Stimulated activated CD8-positive, alpha-beta memory T cell treated with anti-CD3 and anti-CD28 coated beads, Interleukin-7, amount 100 ng/mL, for 48 hours (primary cell): ENCODE measurements around the gene EYA4.

Source experiments
- DNase-seq, 2 donors: peaks; one replicate each; pipeline ENCODE4 v3.0.0-alpha.2; 2020; ENCODE audit warnings: low read depth in 1 of 2; ENCODE audit errors: extremely low read depth in 1 of 2

EYA4 gene

DNA sequence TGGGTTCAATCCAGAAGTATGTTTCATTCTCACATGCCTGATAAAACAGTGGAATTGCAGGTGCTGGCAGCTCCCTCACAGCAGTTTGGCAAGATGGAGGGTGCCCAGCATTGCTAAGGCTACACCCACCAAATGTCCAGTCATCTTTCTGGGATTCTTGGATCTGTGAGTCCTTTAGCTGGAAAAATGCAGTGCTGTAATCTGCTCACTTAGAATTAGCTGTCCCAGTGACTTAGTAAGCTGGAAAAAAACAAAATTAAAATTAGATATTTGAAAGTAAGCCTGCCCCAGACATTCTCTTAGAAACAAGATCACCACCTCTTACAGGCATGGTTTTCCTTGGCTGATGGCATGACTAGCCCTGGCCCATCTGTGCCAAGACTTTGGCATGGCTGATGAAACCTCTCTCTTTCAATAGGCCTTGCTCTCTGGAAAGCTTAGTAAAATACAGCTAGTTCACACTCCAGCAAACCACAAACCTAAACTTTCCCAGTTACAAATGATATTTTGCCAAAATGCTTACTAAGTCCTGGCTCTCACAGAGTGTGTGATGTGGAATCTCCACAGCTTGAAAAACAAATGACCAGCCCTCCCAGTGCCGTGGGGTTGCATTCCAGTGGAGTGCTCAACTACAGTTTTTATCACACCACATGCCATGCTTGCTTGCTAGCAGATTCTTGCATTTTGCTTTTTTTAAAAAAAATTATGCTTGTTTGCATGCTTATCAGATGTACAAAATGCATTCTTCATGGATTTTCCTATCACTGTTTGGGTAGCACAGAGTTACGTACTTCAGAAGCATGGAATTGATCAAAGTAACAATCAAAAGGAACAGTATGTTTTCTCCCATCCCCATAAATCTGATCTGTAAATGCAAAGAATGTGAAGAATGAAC, 261.5 kb downstream of the EYA4 start:
- DNase-seq, result no peak

DNA sequence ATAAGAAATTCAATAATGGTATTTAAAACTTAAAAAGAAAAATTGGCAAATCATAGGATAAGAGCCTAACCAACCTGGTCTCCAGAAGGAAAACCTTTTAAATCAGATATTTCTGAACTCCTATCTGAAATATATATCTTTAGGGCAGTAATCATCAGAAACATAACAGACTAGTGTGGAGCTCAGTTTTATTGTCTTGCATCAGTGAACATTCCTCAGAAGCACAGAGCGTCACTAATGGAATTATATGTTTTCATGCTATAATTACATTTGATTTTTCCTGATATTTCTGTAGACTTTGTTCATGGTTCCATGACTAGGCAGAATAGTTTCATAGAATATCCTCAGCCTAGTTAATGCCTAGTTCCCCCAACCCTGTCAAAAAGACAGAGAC, 262.2 kb downstream of the EYA4 start:
- no peak for DNase-seq

DNA sequence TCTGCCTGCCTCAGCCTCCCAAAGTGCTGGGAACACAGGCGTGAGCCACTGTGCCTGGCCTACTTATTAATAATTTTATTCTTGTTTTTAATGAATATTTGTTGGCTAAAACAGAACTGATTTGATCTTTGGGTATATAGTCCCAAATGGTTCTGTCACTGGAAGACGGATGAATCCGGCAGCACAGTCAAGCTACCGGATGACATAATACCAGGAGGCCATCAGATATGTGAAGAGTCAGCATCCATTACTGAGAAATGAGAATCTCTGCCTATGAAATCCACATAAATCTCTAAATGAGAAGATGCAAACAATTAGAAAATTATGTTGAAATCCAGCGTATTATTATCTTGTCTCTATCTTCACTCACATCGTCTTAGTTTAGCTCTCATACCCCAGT, 263.0 kb downstream of the EYA4 start:
- no peak for DNase-seq

DNA sequence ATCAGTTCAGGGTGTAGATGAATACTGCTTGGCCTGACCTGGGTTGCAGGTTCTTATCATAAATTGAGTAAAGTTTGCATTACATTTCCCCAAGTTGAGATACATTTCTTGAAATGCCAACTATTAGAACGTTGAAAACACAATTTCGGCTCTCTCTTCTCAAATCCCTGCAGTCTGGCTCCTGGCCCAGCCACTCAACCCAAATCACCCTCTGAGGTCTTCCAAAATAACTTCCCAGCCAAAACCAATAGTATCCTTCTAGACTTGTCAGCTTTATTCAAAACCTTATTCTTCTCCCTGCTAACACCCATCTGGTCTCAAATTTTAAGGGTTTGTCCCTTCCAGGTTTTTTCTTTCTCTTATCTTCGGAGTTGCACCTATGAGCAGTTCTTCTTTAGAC, 263.6 kb downstream of the EYA4 start:
- DNase-seq, result no peak

DNA sequence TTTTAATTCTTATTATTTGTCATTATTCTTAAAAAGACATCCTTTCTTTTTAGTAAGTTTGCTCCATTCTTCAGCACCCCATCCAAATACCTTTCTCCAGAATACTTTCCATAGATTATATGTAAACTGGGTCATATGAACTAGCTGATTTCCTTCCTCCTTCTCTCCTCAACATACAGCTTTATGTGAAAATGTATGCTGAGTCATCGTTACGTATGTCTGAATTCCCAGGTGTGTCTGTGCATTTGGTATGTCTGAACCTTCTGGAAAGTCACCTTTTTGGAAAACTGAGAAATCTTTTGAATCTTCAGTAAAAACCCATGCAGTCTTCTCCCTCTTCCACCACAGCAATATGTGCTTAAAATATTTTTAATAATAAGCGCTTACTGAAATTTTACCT, 264.5 kb downstream of the EYA4 start:
- no peak for DNase-seq

DNA sequence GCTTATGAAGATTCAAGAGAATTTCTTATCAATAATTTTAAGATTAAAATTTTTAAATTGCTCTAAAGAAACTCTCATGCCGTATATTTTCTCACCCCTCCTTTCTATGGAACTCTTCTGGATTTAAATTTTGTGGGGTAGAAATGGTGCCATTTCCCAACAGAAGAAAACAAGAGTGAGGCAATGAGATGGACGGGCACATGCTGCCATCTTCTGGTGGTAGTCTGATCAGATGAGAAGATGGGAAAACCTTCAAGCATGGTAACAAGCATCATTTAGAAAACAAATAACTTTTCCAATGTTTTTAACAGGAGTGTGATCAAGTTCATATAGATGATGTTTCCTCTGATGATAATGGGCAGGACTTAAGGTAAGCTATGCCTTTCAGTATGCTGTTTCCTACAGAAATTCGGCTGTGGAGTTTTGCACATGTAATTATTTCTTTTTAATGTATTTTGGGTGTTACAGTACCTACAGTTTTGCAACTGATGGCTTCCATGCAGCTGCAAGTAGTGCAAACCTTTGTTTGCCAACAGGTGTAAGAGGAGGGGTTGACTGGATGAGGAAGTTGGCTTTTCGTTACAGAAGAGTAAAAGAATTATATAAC, 271.4 kb downstream of the EYA4 start:
- DNase-seq, result no peak

DNA sequence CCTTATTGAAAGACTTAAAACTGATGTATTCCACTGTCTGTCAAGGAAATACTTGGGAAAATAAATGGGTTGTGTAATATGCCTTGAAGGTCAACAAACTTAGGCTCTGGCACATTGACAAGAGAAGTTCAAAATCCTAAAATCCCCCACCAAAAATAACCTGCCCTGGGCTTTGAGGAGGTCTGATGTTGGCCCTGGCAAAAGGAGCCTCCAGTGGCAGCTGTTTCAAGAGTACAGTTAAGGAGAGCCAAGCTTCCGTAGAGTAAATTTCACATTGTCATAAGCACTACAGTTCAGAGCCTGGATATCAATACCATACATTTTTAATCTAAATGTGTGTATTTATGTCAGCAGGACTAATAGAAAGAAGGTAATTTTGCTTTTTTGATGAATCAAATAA, 282.7 kb downstream of the EYA4 start:
- no peak for DNase-seq

DNA sequence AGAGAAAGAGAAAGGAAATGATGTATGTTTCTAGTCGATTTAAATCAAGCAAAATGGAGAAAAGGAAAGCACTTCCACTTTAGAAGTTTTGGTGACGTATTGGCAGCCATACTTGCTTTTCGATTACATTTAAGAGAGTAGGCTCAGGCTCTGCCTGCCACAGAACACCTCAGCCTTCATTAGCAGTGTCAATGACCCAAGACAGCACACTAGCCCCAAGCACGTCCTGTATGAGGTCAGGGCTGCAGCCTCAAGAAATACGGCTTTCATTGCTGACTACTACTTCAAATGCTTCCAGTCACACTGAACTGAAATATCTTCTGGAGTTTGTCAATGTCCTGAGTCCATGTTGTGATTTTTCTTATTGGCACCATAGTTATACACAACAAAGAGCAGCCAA, 285.3 kb downstream of the EYA4 start:
- no peak for DNase-seq

DNA sequence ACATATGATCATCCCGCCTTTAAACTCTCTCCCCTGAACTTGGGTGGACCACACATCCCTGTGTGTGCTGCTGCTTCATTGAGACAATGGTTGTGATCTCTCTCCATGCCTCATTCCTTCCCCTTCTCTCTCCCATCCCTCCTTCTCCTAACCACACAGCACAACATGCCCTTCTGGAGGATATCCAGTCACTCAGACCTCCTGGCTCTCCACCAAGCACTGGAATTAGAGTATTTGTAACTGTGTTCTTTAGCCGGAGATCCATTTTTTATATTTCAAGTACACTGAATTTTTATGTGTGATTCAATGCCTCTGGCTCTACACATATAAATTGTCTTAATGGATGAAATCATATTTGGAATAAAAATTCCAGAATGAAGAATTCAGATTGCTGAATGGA, 287.4 kb downstream of the EYA4 start:
- DNase-seq, result no peak

DNA sequence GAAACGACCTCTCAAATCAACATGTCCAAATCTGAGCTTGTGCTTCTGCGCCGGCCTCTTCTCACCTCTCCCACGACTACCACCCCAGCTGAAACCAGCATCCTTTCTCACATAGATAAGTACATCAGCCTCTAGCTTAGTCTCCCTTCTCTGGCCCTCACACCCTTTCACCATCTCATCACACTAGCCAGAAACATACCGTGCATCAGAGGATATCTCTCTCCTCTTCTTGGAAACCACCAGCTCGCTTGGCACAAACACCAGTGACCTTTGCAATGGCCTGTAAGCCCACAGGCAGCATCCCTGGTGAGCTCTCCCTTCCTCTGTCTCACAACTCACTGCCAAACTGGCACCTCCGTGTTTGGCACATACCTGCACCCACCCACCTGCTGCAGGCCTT, 291.8 kb downstream of the EYA4 start:
- DNase-seq, result no peak

DNA sequence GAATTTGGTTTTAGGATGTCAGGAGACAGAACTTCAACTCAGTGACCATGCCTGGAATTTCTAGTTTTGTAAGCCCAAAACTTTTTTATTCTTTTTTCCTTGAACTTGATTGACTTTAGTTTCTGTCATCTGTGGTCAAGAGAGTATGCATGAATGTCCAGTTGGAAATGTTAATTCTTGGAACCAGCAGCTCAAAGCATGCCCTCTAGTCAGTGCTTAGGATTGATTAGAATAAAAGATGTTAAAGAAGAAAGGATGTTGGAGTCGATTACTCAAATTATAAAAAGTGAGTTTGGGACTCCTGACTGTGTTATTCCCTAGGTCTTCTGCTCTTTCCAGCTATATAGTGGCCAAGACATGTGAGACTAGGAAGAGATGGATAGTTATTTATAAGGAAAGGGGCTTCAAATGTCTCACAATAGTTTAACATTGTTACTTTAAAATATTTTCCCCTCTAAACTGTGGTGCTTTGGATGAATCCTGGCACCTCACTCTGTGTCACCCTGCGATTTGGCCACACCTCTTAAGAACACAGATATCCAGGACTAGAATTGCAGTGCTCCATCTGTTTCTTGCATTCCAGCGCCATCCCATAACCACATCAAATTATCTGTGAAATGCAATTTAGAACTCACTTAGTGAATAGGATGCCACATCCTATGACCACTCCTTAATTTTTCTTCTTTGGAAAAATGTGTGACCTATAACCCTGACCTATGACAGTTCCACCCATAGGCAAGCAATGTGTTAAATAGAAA, 298.5 kb downstream of the EYA4 start:
- DNase-seq, result no peak

DNA sequence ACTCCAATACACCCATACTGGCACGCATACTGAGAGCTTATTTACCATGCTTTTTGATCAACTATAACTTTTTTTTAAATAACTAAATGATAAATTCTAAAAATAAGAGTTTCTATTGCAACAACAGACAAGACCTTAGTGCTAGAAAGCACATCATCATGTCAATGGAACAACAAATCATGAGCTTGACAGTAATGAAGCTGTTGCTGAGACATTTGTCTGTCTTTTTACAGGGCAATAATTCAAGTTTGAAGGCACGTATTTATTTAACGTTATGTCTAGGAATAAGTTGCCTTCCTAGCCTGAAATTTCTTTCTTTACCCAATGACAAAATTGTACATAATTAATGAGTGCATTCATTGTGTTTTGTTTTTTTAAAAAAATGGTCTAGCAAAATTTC, 299.2 kb downstream of the EYA4 start:
- DNase-seq, result no peak

DNA sequence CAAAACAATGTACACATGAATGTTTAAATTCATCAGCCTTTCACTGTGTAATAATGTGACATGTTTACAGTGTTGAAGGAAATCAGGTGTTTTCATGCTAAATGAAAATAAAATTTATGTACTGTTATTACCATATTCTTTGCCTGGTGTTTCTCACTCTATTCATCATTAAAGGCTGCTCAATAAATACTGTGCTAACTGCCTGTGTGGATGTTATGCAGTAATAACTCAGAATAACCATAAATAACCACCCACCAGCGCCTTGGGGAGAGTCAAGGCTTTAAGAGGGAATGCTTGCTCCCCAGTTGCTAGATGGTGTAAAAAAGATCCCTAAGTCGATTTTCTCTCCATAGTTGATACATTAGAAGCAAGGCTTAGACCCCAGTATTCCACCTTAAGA, 299.9 kb downstream of the EYA4 start:
- no peak for DNase-seq

DNA sequence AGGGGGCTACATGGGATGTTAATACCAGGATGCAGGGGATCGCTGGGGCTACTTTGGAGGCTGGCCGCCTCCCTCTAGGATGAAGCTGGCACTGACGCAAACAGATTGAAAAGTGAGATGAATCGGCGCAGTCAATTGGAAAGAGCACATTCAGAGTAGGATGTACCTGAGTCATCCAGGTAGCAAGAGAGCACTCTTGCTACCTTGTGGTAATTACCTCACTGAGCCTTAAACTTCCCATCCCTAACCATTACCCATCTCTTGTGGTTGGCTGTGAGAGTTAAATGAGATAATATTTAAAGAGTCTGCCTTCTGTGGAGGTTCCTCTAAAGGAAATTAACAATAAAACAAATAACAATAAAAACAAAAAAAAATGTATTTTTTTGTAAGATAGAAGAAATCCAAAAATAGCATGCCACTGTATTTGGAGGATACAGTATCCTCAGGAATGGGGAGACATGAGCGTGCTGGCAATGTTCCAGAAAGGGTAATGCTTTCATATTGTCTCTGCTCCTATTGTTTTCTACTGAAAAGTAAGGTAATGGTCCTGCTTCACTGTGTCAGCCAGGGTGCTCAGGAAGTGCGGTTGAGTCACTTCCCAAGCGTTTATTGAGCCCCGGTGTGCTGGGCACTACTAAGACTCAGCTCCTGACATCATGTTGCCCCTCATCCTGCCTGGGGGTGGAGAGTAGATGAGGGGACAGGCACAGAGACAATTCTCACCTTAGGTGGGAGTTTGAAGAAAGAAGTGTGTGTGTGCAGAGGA, 301.1 kb downstream of the EYA4 start:
- no peak for DNase-seq

DNA sequence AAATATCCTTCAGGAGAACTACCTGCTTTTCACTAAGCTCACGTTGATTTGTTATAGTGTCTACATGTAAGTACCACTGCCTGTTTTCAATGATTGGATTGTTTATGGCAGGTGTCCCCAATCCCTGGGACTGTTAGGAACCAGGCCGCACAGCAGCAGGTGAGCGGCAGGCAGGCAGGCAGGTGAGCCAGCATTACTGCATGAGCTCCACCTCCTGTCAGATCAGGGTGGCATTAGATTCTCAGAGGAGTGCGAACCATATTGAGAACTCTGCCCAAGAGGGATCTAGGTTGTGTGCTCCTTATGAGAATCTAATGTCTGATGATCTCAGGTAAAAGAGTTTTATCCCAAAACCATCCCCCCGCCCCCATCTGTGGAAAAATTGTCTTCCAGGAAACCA, 303.3 kb downstream of the EYA4 start:
- no peak for DNase-seq

DNA sequence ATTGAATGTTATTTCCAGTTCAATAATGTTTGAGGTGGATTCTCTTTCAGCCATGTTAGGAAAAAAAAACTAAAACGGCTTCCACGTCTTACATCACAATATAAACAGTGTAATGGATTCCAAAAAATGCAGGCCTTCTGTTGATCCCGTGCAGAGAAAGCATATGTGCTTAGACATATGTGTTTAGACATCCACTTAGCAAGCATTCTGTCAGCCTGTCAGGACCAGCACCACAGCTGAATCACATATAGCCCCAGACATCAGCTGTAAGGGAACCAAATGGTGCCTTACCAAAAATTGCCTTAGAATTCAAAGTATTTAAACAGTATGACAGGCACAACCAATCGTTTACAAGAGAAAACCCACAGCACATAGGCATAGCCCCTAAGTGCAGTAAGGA, 304.9 kb downstream of the EYA4 start:
- no peak for DNase-seq

DNA sequence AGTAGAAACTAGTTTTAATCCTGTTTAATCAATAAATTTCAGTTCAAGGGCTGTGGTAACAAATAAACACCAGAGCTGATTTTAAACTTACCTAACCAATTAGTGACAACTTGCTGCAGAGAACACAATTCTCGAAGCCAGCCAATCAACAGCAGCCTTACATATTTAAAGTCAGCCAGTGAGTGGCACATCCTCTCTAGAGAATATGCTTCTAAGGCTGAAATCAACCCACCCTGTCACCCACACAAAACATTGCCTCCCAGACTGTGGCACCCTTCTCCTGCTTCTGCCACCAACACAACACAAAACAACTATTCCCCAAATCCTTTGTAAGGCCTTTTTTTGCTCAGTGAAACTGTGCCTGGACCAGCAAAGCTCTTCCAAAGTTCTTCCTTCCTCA, 306.0 kb downstream of the EYA4 start:
- no peak for DNase-seq

DNA sequence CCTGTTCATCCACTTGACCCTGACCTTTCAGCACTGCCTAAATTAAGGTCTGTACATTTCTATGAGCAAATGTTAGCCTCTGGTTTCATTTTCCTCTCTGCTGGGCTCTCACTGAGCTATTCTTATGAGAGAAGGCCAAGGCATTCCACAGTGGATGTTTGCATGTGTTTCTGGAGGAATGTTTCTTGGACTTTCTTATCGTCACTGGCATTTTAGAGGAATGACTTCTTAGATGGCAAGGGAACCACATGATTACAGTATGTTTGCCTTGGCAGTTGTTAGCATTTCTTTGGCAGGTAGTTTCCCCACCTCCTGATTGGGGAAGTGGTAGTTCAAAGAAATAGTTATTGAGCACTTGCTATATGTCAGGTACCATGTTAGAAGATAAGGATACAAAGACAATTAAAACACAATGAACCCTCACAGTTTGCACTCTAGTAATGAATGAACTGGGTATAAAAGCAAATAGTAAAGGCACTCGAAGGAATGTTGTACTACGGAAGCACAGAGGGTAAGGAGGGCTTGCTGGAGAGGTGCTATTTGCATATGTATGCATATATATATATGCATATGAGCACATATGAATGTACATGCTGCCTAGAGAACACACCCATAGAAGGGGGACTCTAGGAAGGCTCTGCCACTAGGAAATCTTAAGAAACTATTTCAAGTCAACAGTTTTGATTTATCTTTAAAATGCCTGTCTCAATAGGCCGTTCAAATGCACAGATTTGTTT, 307.4 kb downstream of the EYA4 start:
- DNase-seq, result no peak

DNA sequence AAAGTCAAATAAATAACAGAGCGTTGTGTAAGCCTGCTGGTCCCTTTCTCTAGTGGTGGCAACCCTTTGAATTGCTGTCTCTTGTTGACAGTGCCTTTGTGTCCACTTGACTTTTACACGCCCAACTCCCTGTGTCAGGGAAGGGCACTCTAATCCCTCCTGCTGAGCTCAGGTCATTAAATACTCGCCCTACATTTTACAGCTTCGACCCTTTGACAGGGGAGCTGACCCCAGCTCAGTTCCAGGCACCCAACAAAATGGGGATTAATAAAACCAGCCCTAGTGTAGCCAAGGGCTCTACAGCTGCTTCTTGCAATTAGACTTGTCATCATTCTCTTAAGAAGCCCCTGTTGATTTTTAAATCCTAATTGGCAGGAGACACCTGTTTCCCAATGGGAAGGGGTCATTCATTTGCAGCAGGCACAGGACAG, 308.2 kb downstream of the EYA4 start:
- DNase-seq, result no peak

DNA sequence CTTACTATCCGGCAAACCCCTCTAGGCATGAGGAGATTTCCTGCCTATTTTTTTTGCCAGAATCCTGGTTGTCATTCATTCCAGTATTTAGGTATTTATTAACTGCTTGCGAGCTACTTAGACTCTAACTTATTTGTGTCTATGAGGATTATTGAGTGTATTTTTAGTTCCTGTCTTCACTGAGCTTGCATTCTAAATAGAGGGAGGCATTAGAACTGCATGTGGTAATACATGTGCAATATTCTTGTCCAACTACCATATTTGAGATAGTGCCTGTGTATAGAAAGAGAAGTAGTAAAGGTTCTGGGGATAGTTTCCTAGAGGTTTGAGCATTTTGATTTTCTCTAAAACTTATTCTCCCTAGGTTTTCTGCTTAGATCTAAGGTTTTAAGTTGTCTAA, 308.9 kb downstream of the EYA4 start:
- DNase-seq, result no peak
